LNCaP clone FGC (cell line): ENCODE data around the gene CFAP157.

ENCODE experiments used
- DNase-seq: peaks from one replicate; pipeline ENCODE4 v3.0.0-alpha.2; 2011; ENCODE audit warnings: low read depth
- H3K4me3 ChIP-seq: 2 replicates; pipeline ENCODE4 v1.5.1; 2011; ENCODE audit warnings: mild to moderate bottlenecking, low read depth, low read length, control low read depth
- TF ChIP-seq, protein P1 (sequence below): IDR thresholded peaks from 2 replicates; pipeline ENCODE4 v1.5.1; 2012; ENCODE audit warnings: mild to moderate bottlenecking; ENCODE audit not compliant: control insufficient read depth, insufficient read depth; ENCODE audit errors: extremely low read depth

CFAP157 gene

DNA sequence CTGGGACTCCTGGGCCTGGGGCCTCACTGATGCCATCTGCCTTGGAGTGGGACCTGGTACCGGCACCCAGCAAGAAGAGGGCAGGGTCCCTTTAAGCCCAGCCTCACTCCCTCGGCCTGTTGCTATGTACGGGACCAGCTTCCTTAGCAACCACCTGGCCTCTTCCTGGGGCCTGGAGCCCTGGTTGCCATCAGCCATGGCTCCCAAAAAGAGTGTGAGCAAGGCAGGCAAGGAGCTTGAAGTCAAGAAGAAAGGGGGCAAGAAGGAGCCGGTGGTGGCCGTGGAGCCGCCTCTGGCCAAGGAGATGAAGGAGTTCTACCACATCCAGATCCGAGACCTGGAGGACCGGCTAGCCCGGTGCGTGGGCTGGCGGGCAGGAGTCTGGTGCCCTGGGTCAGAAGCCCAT, at the start of gene CFAP157:
TSS of gene CFAP157 (plus strand) at position 153 of the 406 bp plus-strand sequence. CDS start at position 197, 44 bp downstream.
- no peak within 1 kb of the TSS for H3K4me3 ChIP-seq
- TF ChIP-seq, protein P1, sequence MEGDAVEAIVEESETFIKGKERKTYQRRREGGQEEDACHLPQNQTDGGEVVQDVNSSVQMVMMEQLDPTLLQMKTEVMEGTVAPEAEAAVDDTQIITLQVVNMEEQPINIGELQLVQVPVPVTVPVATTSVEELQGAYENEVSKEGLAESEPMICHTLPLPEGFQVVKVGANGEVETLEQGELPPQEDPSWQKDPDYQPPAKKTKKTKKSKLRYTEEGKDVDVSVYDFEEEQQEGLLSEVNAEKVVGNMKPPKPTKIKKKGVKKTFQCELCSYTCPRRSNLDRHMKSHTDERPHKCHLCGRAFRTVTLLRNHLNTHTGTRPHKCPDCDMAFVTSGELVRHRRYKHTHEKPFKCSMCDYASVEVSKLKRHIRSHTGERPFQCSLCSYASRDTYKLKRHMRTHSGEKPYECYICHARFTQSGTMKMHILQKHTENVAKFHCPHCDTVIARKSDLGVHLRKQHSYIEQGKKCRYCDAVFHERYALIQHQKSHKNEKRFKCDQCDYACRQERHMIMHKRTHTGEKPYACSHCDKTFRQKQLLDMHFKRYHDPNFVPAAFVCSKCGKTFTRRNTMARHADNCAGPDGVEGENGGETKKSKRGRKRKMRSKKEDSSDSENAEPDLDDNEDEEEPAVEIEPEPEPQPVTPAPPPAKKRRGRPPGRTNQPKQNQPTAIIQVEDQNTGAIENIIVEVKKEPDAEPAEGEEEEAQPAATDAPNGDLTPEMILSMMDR: no peak
- DNase-seq: no peak

DNA sequence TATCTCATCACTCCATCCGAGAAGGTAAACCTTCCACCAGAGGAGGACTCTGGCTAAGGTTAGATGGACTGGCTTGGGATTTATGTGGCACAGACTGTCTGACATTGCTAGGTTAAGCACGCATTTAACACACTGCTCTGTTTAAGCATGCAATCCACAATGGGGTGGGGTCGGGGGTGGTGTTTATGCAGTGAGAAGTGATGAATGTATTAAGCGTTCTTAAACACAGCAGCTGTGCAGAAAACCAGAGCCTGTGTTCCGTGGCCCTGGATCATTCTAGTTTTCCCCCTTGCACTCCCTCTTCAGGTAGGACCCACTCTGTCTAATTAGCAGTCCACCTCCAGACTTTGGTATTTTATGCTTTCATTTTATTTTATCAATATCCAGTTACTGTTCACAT, 48.4 kb upstream of the CFAP157 start:
- TF ChIP-seq, protein P1: no peak
- no peak overlapping the region for H3K4me3 ChIP-seq

DNA sequence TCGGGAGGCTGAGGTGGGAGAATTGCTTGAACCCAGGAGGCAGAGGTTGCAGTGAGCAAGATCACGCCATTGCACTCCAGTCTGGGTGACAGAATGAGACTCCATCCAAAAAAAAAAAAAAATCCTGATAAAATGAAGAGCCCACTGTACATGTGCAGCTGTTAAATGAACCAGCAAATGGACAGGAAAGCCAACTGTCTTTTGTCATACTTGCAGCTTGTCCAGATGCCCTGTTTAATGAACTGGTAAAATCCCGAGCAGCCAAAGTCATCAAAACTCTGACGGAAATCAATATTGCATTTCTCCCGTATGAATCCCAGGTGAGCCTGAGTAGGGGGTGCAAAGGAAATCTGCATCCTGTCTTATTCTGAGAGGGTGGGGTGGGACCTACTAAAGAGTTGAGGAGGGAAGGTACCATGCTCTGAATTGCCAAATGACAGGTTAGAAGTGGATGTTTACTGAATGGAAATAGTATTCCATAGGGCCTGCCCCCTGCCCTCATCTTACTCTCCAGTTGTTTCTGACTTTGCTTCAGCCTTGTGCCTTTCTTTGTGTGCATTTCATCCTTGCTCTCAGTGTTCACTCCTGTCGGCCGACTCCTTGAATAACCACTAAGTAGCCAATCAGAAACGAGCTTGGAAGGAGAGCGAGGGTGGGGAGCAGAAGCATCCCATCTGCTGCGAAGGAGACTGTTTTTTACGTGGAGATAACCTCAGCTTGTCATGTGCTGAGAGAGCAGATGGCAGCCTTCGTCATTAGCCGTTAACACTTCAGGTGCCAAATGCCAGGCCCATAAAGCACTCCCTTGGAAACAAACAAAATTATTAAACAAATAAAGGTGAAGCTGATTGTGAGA, 45.7 kb upstream of the CFAP157 start:
- DNase-seq: no peak
- H3K4me3 ChIP-seq: no peak overlapping the region
- TF ChIP-seq, protein P1: no peak

More for the DNA sequence above, 48.4 kb upstream of the CFAP157 start:
- no peak for DNase-seq

DNA sequence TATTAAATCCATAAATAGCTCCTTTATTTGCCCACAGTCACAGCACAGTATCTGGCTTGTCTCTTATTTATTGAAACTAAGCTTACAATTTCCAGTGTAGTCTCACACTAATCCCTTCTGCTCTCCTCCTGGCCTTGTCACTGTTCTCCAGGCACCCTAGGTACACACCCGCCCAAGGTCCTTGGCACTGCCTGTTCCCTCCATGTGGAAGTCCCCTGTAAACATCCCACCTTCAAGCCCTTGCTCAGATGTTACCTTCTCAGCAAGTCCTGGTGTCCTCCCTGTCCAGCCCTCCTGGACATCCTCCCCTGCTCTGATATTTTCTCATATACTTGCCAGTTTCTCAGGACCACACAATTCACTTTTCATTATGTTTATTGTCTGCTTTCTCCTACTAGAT, 44.2 kb upstream of the CFAP157 start:
- H3K4me3 ChIP-seq: no peak overlapping the region
- DNase-seq: no peak
- TF ChIP-seq, protein P1: no peak

DNA sequence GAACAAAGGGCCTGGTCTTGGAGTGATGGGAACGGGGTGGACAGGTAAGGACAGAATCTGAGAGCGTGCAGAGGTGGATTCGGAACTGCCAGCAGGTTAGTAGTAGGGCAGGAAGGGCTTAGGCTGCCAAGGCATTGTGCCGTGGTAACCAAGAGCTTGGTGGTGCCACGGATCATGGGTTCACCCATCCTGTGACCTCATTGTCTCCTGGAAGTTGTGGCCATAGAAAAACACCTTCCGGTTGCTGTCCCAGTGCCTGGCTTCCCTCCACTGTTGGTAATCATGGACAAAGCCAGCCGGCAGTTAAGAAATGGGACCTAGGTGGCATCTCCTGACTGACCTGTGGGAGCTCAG, 42.5 kb upstream of the CFAP157 start:
- no peak for DNase-seq
- TF ChIP-seq, protein P1: no peak
- H3K4me3 ChIP-seq: no peak overlapping the region

DNA sequence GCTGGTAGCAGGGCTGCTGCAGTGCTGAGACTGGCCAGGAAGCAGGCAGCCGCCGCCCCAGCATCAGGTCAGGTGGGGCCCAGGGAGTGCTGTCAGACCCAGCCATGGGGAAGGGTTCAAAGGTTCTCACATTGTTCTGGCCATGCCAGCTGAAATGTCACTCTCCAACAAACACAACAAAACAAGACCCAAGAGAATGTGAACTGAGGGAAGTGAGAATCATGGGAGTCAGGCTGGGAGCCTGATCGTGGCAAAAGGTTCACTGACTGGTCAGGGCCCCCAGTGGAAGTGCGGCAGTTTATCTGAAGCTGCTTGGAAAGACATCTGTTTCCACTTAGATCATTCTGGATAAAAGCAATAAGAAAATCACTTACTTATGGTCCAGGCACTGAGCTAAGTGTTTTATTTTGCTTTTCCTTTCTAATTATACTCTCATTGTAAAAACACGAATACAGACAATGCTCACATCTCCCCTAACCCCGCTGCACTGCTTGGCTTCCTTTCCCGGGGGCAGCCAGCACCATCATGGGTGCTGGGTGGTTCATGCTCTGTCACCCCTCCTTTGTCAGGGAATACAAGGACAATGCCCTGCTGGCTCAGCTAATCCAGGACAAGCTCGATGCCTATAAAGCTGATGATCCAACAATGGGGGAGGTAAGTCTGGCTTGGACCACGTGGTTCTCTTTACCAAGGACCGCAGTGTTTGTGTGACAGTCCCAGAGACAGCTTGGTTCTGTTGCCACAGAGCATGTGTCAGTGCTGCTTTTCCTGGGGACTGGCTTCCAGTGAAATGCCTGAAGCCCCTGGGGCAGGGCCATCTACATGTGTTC, 41.9 kb upstream of the CFAP157 start:
- no peak for DNase-seq
- no peak overlapping the region for H3K4me3 ChIP-seq
- TF ChIP-seq, protein P1: no peak
